HG03457 (cell line): ENCODE measurements around the gene C6orf141.

ENCODE experiments used
- ATAC-seq: cut with Tn5 transposase; IDR thresholded peaks from one replicate; pipeline ENCODE4 v1.9.1; 2021; ENCODE audit warnings: moderate number of reproducible peaks; ENCODE audit not compliant: unreplicated experiment

C6orf141 gene

DNA sequence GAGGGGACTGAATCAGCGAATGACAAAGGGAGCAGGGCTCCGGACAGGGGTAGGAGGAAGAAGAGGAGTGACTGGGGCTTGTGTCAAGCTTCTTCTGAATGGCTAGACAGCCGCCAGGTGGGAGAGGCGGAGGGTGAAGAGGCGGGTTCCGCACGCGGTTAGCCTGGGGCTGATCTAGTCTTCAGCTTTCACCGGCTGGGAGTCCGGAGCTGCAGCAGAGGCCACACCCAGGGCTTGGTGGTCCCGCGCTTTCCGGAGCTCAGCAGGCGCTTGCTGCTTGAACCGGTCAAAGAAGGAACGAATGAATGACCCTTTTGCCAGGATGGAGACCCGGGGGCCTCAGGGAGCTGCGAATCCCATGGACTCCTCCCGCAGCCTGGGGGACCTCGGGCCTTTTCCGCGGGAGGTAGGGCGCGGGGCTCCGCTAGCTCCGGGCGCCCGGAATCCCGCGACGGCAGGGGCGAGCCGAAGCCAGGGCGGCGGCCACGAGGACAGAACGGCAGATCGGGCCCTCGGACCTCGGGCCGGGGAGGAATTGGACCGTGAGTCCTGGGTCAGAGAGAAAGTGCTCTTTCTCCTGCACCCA lies at the start of gene C6orf141:
C6orf141 (plus strand) TSS at position 177 of the 586 bp plus-strand sequence; CDS start at position 302, 125 bp downstream.
- peak; percentile 52 for ATAC-seq

DNA sequence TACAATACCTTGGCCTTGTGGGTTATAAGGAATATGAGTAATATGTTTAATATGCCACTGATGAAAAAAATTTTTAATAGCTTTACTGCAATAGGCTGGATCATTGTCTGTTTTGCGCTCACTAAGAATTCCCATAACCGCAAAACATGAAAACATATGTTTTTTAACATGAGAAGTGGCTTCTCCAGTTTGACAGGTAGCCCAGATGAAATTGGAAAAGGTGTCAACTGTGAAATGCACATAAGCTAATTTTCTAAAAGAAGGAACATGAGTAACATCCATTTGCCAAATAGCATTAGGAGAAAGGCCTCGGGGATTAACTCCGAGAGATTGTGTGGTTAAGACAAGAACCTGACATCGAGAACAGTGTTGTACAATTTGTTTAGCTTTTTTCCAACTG lies 45.8 kb upstream of the C6orf141 start:
- ATAC-seq, result no peak

DNA sequence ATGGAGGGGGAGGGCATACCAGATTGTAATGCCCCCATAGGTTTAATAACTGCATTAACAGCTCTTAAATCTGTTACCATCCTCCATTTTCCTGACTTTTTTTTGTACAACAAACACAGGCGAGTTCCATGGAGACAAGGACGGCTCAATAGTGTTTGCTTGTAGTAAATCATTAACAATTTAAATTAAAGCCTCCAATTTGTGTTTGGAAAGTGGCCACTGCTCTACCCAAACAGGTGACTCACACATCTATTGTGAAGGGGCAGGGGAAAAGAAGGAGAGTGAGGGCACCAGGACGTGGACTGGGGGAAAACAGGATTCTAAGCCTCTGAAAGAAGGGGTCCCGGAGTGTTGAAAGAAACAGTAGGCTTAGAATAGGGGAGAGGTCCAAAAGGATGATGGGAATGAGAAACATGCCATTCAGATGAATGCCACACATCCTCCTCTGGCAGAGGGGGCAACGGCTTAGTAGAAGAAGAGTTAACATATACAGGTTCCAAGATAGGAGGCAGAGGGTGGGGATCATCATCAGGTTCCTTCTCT lies 43.8 kb upstream of the C6orf141 start:
- no peak for ATAC-seq

DNA sequence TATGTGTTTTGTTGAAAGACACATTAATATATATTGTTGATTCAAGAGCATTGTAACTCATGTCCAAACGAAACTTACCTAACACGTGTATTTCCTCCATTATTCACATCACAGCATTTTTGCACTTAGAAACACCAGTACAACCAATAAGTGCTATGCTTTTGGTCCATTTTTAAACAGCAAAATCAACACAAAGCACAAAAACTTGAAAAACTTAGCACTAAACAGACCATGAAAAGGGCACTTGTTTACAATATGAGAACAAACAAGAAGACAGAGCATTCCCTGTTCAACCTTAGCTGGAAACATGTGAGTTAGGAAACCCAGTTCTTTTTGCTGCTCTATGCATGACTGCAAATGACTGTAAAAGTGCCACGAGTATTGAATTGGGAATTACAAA lies 41.1 kb upstream of the C6orf141 start:
- ATAC-seq, result no peak

DNA sequence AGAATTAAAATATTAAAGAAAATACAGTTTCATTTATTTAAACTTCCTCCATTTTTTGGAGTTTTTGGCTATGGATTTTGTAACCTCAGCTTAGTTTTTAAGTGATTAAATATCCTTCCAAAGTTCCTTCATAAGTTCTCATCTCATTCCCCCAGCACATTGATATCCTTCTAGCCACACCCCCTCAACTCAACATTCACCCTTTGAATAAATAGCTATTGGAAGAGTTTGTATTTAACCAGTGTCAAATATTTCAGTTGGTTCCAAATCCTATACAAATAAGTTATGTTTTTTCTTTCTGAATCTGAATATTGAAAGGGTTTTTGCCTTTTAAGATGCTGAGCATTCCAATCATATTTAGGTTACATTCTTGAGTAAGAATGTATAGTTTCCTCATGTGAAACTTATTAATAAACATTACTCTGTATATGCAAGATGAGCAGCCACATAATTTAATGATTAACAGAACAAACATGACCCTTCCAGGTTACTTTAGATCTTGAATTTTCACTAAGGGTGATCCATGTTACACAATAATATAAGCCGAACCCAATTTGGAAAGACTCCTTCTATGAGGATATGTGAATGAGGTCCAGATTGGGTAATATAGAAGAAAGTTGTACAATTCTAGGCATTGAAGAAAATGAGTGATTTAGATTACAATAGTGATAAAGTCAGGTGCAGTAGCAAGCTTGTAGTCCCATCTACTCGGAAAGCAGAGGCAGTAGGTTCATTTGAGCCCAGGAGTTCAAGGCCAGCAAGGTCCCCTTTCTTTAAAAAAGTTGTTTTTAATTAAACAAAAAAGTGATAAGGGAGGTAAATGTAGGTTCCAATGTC lies 37.1 kb upstream of the C6orf141 start:
- no peak for ATAC-seq

DNA sequence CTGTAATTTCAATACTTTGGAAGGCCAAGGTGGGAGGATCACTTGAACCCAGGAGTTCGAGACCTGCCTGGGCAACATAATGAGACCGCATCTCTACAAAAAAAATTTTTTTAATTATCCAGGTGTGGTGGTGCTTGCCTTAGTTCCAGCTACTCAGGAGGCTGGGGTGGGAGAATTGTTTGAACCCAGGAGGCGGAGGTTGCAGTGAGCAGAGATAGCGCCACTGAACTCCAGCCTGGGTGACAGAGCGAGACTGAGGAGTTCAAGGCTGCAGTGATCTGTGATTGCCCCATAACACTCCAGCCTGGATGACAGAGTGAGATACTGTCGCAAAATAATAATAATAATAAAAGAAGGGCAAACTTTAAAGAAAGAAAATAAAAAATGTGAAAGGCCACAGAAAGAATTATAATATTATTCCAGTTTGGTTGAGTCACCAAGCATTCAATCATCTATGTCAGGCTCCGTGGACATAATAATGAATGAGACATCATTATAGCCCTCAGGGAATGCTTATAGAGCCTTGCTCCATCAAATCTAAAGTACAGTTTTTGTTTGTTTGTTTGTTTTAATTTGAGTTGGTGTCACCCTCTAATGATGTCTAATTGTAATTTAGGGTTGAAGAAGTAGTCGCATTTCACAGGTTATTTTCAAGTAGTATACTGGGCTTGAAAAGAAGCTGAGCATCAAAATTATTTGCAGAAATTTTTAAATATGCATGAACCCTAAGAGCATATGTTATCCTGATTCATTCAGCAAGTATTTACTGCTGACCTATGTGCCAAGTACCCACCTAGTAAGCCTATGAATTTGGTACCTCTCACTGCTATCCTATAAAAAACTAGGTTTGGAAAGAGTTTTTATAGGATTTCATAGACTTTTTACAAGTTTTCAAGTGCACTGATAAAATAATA lies 35.6 kb upstream of the C6orf141 start:
- ATAC-seq, result no peak

DNA sequence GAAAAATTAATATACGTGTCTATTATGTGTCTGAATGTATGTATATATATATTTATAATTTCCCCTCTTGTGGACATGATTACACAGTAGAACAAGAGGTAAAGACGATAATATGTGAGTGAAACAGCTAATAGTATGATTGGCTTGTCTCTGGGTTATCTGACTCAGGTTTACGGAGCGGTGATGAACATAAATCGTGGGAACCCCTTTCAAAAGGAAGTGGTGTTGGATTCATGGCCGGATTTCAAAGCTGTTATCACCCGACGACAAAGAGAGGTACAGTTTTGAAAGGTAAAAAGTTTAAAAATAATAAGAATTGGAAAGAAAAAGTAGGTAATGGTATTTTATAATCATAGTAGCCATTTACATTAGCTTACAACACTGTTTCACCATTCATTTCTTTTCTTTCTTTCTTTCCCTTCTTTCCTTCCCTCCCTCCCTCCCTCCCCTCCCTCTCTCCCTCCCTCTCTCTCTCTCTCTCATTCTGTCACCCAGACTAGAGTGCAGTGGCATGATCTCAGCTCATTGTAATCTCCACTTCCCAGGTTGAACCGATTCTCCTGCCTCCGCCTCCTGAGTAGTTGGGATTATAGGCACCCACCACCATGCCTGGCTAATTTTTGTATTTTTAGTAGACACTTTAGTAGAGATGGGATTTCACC lies 34.9 kb upstream of the C6orf141 start:
- ATAC-seq, result no peak

DNA sequence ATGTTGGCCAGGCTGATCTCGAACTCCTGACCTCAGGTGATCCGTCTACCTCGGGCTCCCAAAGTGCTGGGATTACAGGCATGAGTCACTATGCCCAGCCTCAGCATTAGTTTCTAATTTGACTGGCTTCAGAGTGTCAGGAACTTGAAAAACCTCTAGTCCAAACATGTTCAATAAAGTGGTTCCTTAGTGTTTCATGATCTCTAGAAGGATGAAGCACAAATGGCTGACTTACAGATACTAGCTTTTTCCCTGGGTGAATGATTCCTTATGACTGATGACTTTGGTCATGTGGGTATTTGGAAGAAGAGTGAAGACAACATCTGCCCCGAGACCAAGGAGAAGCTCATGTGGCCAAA lies 34.3 kb upstream of the C6orf141 start:
- ATAC-seq, result no peak

DNA sequence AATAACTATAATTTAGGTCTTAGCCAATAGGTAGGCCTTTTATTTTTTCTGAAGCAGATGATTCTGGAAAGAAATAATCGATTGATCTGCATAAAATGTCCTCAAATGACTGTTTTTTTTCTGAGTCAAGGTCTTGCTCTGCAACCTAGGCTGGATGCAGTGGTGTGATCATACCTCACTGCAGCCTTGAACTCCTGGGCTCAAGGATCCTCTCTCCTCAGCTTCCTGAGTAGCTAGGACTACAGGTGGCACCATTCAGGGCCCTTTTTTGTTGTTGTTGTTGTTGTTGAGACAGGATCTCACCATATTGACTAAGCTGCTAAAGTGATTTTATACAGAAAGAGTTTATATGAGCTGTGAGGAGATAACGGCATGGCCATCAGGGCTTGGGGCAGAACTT lies 32.5 kb upstream of the C6orf141 start:
- ATAC-seq, result no peak

DNA sequence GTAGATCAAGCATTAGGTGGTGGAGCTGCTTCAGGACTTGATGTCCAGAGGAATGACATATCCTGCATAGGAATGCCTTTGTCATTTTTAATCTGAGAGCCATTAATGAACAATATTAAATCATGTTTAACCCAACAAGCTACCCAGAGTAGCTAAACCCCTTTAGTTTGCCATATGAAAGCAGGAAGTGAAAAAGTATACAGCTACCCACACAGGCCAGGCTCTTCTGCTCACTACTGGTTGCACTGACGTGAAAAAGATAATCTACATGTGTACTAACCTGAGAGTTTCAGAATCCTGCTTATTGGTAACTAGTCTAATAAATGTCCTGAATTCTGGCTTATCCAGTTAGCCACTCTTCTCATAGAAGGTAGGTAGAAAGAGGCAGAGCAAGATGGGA lies 30.8 kb upstream of the C6orf141 start:
- peak; percentile 84 for ATAC-seq

DNA sequence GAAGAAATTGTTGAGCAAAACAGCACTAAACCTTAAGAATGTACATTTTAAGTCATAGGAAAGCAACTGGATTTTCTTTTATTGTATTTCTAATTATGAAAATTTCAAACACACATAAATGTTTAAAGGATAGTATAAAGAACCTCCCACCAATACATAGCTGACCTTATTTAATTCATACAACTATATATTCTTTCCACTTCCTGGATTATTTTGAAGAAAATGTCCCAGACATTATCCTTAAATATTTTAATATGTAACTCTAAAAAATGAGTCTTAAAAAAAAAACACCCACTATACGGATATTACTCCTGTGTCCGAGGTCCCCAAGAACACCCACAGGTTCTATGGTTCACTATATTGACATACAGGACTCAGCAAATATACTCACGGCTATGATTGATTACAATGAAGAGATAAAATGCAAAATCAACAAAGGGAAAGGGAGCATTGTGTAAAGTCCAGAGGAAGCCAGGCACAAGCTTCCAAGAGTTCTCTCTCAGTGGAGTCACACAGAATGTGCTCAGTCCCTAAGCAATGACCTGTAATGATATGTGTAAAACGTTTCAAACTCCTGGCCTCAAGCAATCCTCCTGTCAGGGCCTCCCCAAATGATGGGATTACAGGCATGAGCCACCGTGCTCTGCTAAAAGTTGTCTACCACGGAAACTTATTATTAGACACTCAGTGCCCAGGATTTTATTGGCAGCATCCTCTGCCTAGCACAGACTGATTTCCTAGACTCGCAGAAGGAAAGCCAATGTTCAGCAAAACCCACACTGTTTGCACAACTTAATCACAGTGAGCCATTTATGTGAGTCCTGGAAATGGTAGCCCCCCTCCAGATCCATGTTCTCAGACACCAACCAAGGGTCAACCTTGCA lies 27.5 kb upstream of the C6orf141 start:
- no peak for ATAC-seq

DNA sequence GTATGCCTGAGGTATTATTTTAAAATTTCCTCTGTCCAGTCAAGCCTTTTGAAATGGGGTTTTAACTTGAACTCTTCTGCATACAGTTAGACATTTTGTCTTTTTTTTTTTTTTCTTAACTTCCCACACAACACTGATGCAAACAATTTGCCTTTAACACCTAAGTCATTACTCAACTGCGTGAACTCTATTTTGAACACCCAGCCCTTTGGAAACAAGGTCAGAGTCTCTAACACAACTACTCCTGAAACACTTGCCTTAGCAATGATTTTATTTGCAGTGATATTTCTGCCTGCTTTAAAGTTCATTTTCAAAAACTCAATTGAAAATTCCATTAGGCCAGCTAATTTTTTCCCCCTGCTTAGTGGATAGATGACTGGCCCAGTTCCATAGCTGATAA lies 26.6 kb upstream of the C6orf141 start:
- ATAC-seq, result no peak

DNA sequence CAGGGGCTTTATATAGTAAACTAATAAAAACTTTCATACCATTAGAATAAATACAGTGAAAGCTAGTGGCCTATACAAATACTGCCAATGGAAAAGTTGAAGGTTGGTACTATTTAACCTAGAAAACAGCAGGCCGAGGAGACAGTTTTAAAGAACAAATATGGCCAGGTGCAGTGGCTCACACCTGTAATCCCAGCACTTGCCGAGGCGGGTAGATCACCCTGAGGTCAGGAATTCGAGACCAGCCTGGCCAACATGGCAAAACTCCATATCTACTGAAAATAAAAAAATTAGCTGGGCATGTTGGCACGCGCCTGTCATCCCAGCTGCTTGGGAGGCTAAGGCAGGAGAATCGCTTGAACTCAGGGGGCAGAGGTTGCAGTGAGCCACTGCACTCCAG lies 25.9 kb upstream of the C6orf141 start:
- no peak for ATAC-seq

DNA sequence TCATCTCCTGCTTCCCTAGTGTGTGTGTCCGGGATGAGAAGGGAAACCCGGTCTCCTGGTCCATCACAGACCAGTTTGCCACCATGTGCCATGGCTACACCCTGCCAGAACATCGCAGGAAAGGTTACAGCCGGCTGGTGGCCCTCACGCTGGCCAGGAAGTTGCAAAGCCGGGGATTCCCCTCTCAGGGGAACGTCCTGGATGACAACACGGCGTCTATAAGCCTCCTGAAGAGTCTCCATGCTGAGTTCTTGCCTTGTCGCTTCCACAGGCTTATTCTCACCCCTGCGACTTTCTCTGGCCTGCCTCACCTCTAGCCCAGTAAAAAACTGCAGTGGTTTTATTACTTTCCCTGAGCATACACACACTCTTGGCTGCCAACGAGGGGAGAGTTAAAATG lies 23.9 kb upstream of the C6orf141 start:
- no peak for ATAC-seq

DNA sequence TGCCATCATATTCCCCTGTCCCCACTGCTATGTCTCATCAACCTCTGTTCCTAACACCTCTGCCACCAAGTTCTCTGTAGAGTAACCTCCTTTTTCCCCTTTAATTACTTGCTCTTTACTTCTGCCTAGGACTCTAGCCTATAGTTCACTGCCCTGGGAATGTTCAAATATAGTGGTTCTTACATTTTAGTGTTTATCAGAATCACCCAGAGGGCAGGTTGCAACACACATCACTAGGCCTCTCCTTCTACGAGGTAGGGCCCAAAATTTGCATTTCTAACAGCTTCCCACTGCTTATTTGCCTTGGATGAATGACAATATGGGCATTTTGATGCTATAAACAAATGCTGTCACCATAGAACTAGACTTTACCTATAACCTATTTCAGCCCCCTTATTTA lies 23.1 kb upstream of the C6orf141 start:
- ATAC-seq, result no peak

DNA sequence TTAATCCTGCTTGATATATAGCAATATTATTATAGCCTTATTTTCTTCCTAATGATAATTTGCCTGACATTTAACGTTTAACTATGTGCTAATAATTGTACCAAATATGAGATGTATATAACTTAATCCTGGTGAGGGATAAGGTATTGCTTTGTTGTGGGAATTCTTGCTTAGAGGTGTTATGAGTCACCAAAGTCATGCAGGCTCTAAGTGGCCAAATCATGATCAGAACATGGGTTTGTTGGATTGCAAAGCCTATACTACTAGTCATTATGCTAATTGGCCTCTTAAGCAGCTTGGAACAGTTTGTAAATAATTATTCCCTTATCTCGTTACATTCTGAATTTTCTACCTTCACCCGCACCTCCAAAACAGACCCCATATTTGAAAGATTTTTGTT lies 21.9 kb upstream of the C6orf141 start:
- ATAC-seq, result no peak

DNA sequence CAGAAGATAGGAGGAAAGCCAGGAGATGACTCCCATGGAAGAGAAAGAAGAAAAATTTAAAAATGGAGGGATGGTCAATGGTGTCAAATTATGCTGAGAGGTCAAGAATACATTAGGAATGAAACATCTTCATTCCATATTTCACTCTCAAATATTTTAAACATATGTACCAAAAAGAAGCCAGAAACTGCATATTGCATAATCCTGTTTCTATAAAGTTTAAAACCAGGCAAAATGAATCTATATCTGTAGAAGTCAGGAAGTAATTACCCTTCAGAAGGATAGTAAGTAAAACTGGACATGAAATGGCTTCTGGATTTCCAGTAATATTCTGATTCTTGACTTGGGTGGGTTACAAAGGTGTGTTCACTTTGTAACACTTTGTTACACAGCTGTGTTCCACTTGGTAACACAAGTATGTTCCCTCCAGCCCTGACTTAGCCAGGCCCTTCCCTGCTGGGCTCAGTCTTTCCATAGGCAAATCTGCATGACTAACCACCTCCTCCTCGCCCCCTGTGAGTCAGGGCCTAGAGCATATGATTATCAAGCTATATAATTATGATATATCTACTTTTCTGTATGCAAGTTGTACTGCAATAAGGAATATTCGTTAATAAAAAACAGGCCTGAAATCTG lies 20.2 kb upstream of the C6orf141 start:
- ATAC-seq, result no peak

DNA sequence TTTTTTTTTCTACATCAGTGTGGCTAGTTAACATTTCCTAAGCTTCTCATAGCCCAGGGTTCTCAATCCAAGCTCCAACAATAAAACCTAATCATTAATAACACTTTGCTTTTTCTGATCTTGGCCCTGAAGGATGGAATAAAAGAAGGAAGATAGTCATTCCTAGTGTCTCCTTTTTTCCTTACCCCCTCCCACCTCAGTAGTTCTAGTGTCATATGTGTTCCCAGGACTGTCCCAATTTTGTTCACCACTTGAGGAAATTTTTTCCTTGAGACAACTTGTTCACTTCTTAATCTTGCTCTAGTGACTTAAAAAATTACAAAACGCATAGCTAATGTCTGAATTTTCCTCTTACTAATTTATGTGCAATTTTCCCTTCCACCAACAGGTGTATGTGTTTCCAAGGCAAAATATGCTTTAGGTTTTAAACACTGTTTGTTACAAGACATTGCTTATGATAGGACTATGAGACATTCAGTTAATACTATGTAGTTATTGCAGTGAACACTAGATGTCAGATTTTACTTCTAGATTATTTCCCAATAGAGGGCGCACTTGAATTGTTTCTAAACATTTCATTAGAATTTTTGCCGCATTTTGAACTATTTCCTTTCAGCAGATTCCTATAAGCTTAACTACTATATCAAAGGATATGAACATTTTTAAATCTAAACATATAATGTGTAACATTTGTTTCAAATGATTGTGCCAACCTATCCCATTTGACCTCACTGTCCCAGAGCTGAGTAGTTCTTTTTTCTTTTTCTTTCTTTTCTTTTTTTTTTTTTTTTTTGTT lies 18.5 kb upstream of the C6orf141 start:
- ATAC-seq, result peak; percentile 79

DNA sequence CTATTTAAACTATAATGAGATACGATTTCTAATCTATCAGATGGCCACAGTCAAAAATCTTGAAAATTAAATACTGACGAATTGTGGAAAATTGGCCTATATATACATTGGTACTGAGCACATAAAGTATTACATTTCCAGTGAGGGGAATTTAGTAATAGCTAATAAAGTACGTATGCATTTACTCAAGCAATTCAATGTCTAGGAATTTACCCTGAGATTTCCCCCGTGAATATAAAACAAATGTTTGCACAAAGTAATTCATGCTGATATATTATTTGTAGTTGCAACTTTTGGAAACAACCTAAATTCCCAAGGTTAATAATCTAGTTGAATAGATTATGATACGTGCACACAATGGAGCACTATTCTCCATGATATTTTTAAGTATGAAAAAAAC lies 14.7 kb upstream of the C6orf141 start:
- no peak for ATAC-seq
